Panc1 (cell line): ENCODE measurements around the gene SLC10A7. TPM values are rescaled to one million over a fixed set of nuclear protein-coding genes. Genes with fewer than 3 reads are reported as not detected.

Source experiments
- ATAC-seq: fragments of 200-7000 bp; cut with Tn5 transposase; 2 replicates; pipeline ENCODE4 v1.9.1; 2020; ENCODE audit warnings: mild to moderate bottlenecking, moderate library complexity
- BruUV-seq: library from RNA; stranded (reverse); fragments of 400-500 nt; replicated peaks from 2 replicates; lab custom pipeline; 2021; lab: Mats Ljungman, UMichigan
- CTCF ChIA-PET: fragments of 300-600 bp; sonication (Branson Sonifier 250); formaldehyde crosslinking; loops from one replicate; lab custom pipeline; 2022; ENCODE audit warnings: antibody characterized with exemption; lab: Charles Lee
- POLR2A ChIA-PET: fragments of 300-600 bp; sonication (Branson Sonifier 250); formaldehyde crosslinking; loops from one replicate; lab custom pipeline; 2022; ENCODE audit warnings: antibody characterized with exemption; lab: Charles Lee
- DNase-seq: peaks from one replicate; pipeline ENCODE4 v3.0.0-alpha.2; 2010; ENCODE audit warnings: low read depth, low spot score
- H3K27ac ChIP-seq: 2 replicates; pipeline ENCODE4 v1.5.1; 2011; ENCODE audit warnings: mild to moderate bottlenecking, low read length, inconsistent platforms
- H3K27me3 ChIP-seq: fragments of 200-500 bp; sonication (Bioruptor generic); 2 replicates; pipeline ENCODE4 v1.6.0; 2014; ENCODE audit warnings: low read length, inconsistent platforms; ENCODE audit not compliant: control insufficient read depth, insufficient read depth
- H3K36me3 ChIP-seq: fragments of 200-500 bp; sonication (Bioruptor generic); 2 replicates; pipeline ENCODE4 v1.5.1; 2014; ENCODE audit warnings: inconsistent platforms, mild to moderate bottlenecking, low read length, moderate library complexity; ENCODE audit not compliant: control insufficient read depth, insufficient read depth
- H3K4me1 ChIP-seq: 2 replicates; pipeline ENCODE4 v1.5.1; 2011; ENCODE audit warnings: inconsistent platforms, mild to moderate bottlenecking, low read length, moderate library complexity; ENCODE audit not compliant: control insufficient read depth, insufficient read depth
- H3K4me3 ChIP-seq, 2 experiments: 2 replicates each; pipeline ENCODE4 v1.5.1; 2011 to 2012; ENCODE audit warnings: low read depth in 2 of 2, low read length in 2 of 2, mild to moderate bottlenecking in 2 of 2, inconsistent platforms in 1 of 2, moderate library complexity in 1 of 2
- H3K9me3 ChIP-seq: fragments of 200-500 bp; sonication (Bioruptor generic); 2 replicates; pipeline ENCODE4 v1.5.1; 2014; ENCODE audit warnings: low read depth, mild to moderate bottlenecking, inconsistent platforms, low read length, moderate library complexity; ENCODE audit not compliant: control insufficient read depth, insufficient read depth
- POLR2AphosphoS5 ChIP-seq: IDR thresholded peaks from 2 replicates; pipeline ENCODE4 v1.6.1; 2012; ENCODE audit warnings: mild to moderate bottlenecking, low read depth, low read length, moderate library complexity
- SIN3A ChIP-seq: IDR thresholded peaks from 2 replicates; pipeline ENCODE4 v1.6.1; 2012; ENCODE audit warnings: low read depth, mild to moderate bottlenecking, low read length, moderate library complexity, borderline replicate concordance; ENCODE audit not compliant: insufficient read depth
- TCF7L2 ChIP-seq: IDR thresholded peaks from 2 replicates; pipeline ENCODE4 v1.6.1; 2011; ENCODE audit warnings: mild to moderate bottlenecking, low read depth, low read length, inconsistent platforms
- in situ Hi-C: cut with HindIII; loops from 2 replicates; pipeline ENCODE4 v1.10.0; 2016; ENCODE audit warnings: low sequenced_read_pairs, low pct_unique_long_range_greater_than_20kb
- intact Hi-C: fragments of 100-400 bp; cut with micrococcal nuclease; formaldehyde crosslinking; loops from one replicate; pipeline ENCODE4 v1.10.0; 2022; ENCODE audit not compliant: unreplicated experiment
- total RNA-seq: library from RNA; stranded (reverse); gene quantifications from one replicate; pipeline ENCODE4 v1.2.1, GENCODE V29; 2021; ENCODE audit not compliant: unreplicated experiment
- TF ChIP-seq, protein P1 (sequence below): fragments of 450-650 bp; IDR thresholded peaks from 2 replicates; pipeline ENCODE4 v1.5.1; 2017; ENCODE audit warnings: mild to moderate bottlenecking
- TF ChIP-seq, protein P2 (sequence below), 2 experiments: IDR thresholded peaks; 2 replicates each; pipeline ENCODE4 v1.6.1; 2011 to 2012; ENCODE audit warnings: low read depth in 2 of 2, control low read depth in 1 of 2, low read length in 1 of 2, mild to moderate bottlenecking in 1 of 2, moderate library complexity in 1 of 2; ENCODE audit not compliant: insufficient read depth in 1 of 2

SLC10A7 gene
- total RNA-seq, 1 experiment from 2014 or later, result 1.5 TPM

DNA sequence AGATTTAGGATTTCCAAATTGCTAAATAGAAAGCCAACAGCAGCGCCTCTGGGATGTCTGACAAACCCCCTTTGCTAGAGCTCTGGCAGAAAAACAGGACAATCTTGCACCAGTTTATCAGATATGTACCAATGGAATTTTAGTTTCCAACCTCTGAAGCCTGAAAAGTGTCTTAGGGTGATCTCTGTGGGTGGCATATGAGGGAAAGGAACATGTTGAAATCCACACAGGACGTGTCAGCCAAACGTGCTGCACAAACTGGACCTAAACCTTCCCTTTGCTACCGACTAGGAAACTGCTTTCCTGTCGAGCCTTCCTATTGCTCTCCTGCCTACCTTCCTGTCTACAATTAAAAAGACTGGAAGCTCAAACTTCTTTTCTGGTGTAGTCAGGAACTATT lies 253.9 kb downstream of the SLC10A7 start:
- intact Hi-C loops, result no loop called here

DNA sequence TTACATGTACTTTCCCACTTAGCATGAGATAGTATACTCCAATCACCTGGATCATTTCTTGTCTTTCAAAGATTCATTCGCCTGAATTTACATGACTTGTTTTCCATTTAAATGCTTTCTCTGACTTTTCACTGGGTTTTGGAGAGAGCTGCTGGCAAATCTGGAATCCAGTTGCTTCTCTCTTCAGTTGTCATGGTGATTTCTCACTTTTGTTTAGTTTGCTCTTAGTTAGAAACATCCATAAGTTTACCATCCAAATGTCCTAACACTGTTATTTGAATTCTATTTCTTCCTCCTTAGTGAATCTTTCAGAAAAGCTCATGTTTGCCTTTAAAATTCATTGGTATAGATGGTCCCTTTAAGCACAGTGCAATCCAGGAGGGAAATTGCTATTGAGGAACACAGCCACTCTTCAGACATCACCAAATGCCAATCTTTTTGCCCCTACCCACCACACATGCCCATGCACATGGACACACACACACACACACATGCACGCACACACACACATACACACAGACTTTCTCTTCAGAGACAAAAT lies 255.7 kb downstream of the SLC10A7 start:
- DNase-seq (no peak), ATAC-seq (no peak)
- in situ Hi-C loops (no loop called here), intact Hi-C loops (no loop called here)
- Histone ChIP-seq H3K27me3 (no peaks in the 10 kb centered on the region), H3K4me1 (no peaks in the 10 kb centered on the region), H3K27ac (no peak overlapping the region), H3K36me3 (no peaks in the 10 kb centered on the region), H3K4me3 (no peak overlapping the region), H3K9me3 (no peaks in the 10 kb centered on the region)
- BruUV-seq, result no TSS peak
- ChIA-PET CTCF (no interaction called here), POLR2A (no interaction called here)
- TF ChIP-seq, protein P1, sequence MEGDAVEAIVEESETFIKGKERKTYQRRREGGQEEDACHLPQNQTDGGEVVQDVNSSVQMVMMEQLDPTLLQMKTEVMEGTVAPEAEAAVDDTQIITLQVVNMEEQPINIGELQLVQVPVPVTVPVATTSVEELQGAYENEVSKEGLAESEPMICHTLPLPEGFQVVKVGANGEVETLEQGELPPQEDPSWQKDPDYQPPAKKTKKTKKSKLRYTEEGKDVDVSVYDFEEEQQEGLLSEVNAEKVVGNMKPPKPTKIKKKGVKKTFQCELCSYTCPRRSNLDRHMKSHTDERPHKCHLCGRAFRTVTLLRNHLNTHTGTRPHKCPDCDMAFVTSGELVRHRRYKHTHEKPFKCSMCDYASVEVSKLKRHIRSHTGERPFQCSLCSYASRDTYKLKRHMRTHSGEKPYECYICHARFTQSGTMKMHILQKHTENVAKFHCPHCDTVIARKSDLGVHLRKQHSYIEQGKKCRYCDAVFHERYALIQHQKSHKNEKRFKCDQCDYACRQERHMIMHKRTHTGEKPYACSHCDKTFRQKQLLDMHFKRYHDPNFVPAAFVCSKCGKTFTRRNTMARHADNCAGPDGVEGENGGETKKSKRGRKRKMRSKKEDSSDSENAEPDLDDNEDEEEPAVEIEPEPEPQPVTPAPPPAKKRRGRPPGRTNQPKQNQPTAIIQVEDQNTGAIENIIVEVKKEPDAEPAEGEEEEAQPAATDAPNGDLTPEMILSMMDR, result no peak
- no peak for TF ChIP-seq POLR2AphosphoS5
- TF ChIP-seq SIN3A, result no peak
- TF ChIP-seq, protein P2, sequence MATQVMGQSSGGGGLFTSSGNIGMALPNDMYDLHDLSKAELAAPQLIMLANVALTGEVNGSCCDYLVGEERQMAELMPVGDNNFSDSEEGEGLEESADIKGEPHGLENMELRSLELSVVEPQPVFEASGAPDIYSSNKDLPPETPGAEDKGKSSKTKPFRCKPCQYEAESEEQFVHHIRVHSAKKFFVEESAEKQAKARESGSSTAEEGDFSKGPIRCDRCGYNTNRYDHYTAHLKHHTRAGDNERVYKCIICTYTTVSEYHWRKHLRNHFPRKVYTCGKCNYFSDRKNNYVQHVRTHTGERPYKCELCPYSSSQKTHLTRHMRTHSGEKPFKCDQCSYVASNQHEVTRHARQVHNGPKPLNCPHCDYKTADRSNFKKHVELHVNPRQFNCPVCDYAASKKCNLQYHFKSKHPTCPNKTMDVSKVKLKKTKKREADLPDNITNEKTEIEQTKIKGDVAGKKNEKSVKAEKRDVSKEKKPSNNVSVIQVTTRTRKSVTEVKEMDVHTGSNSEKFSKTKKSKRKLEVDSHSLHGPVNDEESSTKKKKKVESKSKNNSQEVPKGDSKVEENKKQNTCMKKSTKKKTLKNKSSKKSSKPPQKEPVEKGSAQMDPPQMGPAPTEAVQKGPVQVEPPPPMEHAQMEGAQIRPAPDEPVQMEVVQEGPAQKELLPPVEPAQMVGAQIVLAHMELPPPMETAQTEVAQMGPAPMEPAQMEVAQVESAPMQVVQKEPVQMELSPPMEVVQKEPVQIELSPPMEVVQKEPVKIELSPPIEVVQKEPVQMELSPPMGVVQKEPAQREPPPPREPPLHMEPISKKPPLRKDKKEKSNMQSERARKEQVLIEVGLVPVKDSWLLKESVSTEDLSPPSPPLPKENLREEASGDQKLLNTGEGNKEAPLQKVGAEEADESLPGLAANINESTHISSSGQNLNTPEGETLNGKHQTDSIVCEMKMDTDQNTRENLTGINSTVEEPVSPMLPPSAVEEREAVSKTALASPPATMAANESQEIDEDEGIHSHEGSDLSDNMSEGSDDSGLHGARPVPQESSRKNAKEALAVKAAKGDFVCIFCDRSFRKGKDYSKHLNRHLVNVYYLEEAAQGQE (IDR thresholded peaks at IDR 0.05; ENCODE audit: insufficient read depth in 1 of 2, low read depth in 2 of 2, low read length in 1 of 2), result no peak
- no peak for TF ChIP-seq TCF7L2

More for the DNA sequence above, 253.9 kb downstream of the SLC10A7 start:
- Histone ChIP-seq H3K27ac (no peak overlapping the region), H3K36me3 (no peaks in the 10 kb centered on the region), H3K9me3 (no peaks in the 10 kb centered on the region), H3K4me3 (no peak overlapping the region), H3K27me3 (no peaks in the 10 kb centered on the region), H3K4me1 (no peaks in the 10 kb centered on the region)
- no peak for DNase-seq
- CTCF ChIA-PET, result no interaction called here
- in situ Hi-C loops, result no loop called here
- no peak for TF ChIP-seq SIN3A
- TF ChIP-seq, protein P2 (IDR thresholded peaks at IDR 0.05; ENCODE audit: insufficient read depth in 1 of 2, low read depth in 2 of 2, low read length in 1 of 2), result no peak
- TF ChIP-seq TCF7L2, result no peak
- no peak for TF ChIP-seq POLR2AphosphoS5
- TF ChIP-seq, protein P1, result no peak
- no peak for ATAC-seq
- BruUV-seq, result no TSS peak
- POLR2A ChIA-PET, result no interaction called here
